NCI-H774 (cell line): ENCODE data around the gene TBC1D3B.
"Not testable (repeated sequence)": the region's sequence is repeated elsewhere in the genome, so short reads cannot be mapped to it uniquely, and the experiment has no call there.

Experiments used
- DNase-seq: peaks from one replicate; lab custom pipeline; 2025; lab: John Stamatoyannopoulos, UW

TBC1D3B gene

GRCh38 chr17:36181446-36182175, 5.2 kb upstream of the TBC1D3B start:
- not testable (repeated sequence) for DNase-seq

- not testable (repeated sequence) for DNase-seq
Measured at GRCh38 chr17:36168836-36169235, 7.6 kb downstream of the TBC1D3B start.

GRCh38 chr17:36153895-36154610, 22.4 kb downstream of the TBC1D3B start:
- DNase-seq = no peak

- DNase-seq = no peak
Measured at GRCh38 chr17:36152639-36153120, 23.8 kb downstream of the TBC1D3B start.

DNA sequence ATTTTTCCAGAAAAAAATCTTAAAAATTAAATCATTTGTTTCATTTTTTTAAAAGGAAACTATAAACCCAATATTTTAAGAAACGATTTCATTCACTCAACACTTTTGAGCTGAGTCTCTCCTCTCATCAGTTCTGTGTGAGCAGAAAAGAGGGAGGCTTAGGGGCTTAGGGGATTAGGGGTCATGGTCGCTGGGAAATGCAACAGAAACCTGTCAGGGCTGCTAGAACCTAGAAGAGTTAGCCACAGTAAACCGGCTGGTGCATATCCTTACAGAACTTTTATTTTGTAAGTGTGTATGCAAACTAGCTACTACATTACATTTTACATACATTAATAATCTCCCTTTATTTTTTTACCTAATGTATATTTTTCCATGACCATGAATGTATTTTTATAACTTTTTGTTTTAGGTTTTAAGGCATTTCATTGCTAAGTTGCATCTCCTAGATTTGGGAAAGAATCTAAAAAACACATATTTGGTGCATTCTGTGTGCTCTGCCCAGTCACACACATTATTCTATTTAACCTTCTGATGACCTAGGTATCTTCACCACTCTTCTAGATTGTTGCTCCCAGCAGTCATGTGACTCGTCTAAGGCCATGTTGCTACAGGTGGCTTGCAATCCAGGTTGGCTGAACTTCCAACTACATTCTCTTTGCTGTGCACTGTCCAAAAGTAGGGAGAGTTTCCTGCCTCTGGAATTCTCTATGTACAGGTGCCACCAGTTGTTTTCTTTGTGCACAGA, 24.4 kb downstream of the TBC1D3B start:
- DNase-seq = no peak

- DNase-seq = no peak
Measured at GRCh38 chr17:36149296-36149820, 27.1 kb downstream of the TBC1D3B start.

DNA sequence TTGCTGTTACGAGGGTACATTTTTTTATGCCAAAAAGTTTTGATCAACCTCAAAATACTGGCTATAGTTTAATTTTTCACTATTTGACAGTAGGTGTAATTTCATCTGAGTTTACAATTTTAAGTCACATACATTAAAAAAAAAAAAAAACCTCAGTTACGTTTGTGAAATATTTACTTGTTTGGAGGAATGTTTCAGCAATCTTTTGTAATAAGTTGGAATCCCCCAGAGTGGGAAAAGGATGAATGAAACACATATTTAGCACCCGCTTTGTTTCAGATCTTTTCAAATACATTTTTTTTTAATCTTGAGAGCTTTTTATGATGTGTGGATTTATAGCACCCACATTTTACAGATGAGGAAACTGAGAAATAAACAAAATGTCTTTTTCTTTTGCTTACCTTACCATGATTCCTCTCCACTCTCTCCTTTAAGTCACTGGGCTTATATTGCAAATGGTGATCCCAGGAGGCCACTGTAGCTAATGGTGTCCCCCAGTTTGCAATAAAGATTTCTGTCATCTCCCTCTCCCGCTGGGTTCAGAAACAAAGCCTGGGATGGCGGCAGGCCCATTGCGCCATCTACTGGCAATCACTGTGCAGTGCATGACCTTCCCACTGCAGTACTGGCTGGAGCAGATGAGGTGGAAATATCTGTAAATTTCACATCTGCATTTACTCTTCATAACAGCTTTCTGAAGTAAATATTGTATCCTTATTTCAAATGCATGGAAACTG, 27.7 kb downstream of the TBC1D3B start:
- peak; percentile 37 for DNase-seq

DNA sequence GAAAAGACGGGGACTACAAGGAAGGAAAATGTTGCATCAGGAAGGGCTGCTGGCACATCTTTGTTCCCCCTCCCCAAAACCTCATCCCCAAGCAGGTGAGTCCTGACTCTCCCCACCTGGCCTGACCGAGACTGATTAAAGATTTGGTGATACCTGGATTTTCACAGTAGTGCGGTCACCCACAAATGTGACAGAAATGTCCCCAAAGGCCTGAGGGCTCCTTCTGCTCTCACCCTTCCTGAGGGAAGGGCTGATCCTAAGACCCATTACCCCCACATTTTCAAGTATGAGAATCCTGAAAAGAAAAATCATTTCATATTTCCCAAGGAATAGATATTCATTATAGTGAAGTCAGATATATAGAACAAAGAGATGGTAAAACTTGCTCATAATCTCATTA, 28.8 kb downstream of the TBC1D3B start:
- no peak for DNase-seq

GRCh38 chr17:36144981-36145729, 31.3 kb downstream of the TBC1D3B start:
- DNase-seq = no peak

DNA sequence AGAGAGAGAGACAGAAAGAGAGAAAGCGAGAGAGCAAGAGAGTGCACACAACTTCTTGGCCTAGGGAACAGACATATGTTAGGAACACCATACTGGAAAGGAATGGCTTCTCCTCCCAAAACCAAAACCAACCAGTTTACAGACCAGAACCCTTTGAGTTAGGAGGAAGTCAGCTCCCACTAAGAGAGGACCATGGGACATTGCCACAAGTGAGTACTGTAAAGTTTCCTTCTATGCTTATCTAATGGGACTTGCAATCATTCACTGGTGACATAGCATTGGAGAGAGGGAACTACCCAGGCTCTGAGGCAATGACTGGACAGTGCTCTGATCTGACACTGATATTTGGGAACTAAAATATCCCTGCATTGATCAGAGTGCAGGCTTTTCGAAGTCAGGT, 32.4 kb downstream of the TBC1D3B start:
- DNase-seq = no peak

- no peak for DNase-seq
Measured at GRCh38 chr17:36142806-36143205, 33.6 kb downstream of the TBC1D3B start.

GRCh38 chr17:36142235-36142634, 34.2 kb downstream of the TBC1D3B start:
- DNase-seq = no peak

GRCh38 chr17:36136439-36136838, 40.0 kb downstream of the TBC1D3B start:
- no peak for DNase-seq

GRCh38 chr17:36136036-36136435, 40.4 kb downstream of the TBC1D3B start:
- no peak for DNase-seq

- no peak for DNase-seq
Measured at GRCh38 chr17:36135465-36135864, 41.0 kb downstream of the TBC1D3B start.

GRCh38 chr17:36133602-36134236, 42.7 kb downstream of the TBC1D3B start:
- DNase-seq = no peak

GRCh38 chr17:36132421-36132831, 44.0 kb downstream of the TBC1D3B start:
- no peak for DNase-seq

DNA sequence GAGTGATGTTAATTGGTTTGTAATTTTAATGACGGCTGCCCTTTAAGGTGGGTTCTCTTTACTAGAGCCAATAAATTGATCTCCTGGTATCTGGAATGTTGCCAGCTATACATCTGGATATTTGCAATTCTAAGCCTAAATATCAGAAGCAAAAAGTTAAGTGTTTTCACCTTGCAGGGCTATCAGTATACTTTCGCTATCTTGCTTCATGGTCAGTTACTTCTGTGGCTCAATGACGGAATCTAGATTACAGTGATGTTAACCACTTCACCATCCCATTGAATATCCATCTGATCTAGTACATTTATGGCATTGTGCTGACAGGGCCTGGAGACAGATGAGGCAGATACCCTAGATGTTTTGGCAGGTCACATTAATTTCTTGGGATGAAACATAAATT, 44.5 kb downstream of the TBC1D3B start:
- DNase-seq = no peak

DNA sequence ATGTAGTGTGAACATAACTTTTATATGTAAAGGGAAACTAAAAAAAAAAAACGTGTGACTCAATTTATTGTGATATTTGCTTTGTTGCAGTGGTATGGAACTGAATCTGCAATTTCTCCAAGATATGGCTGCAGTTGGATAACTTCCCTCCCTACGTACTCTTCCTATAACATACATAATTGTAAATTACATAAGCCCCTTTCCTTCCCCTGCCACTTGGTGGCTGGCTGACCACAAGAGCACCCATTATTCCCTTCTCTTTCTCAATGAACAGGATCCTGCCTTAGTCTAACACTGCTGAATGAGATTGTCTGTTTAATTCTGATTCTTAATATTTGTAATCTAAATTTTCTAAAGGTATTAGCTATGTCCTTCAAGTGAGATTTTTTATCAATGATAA, 45.0 kb downstream of the TBC1D3B start:
- DNase-seq = no peak

- no peak for DNase-seq
Measured at GRCh38 chr17:36130346-36130745, 46.1 kb downstream of the TBC1D3B start.

GRCh38 chr17:36129616-36130015, 46.8 kb downstream of the TBC1D3B start:
- no peak for DNase-seq
